GM10266 (cell line): ENCODE results near the gene PTPN14.

Experiments
- DNase-seq: peaks from one replicate; pipeline ENCODE4 v3.0.0; 2012; ENCODE audit errors: extremely low spot score
- CTCF ChIP-seq: IDR thresholded peaks from 2 replicates; pipeline ENCODE4 v1.5.1; 2012; ENCODE audit warnings: mild to moderate bottlenecking, low read depth; ENCODE audit not compliant: control insufficient read depth, insufficient read depth; ENCODE audit errors: missing control alignments

PTPN14 gene

DNA sequence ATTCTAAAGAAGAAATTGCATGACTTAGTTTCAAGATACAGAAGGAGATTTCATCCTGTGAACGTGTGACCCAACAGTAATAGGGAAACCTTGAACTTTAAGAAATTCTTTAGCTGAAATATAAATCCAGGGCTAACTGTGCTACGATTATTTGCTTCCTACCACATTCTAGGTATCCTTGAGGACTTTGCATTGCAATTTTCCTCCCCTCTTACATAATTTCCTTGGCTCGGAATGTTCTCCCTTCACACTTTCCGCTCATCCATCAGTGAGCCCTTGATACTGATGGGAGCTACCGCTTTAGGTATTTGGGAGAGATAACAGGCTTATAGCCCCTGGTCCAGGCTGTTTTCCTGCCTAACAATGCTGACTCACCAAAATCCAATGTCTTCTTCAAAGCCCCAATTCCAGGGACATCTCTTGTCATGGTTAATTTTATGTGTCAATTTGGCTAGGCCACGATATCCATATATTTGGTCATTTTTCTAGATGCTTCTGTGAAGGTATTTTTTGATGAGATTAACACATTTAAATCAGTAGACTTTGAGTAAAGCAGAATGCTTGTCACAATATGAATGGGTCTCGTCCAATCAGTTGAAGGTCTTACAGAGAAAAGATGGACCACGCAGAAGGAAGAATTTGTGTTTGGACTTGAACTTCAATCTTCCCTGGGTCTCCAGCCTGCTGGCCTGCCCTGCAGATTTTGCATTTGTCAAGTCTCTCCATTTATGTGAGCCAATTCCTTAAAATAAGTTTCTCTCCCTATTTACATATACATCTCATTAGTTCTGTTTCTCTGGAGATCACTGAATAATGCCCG is 121.2 kb downstream of the PTPN14 start:
- no peak for DNase-seq
- no peak for TF ChIP-seq CTCF

- DNase-seq, result peak; percentile 32
- TF ChIP-seq CTCF, result no peak
These were observed 123.5 kb downstream of the PTPN14 start for GRCh38 chr1:214427871-214428277.

GRCh38 chr1:214426426-214426812 is 125.0 kb downstream of the PTPN14 start:
- no peak for TF ChIP-seq CTCF
- no peak for DNase-seq

GRCh38 chr1:214425716-214426425 is 125.5 kb downstream of the PTPN14 start:
- no peak for TF ChIP-seq CTCF
- DNase-seq, result no peak

GRCh38 chr1:214425101-214425500 is 126.3 kb downstream of the PTPN14 start:
- DNase-seq, result no peak
- no peak for TF ChIP-seq CTCF

GRCh38 chr1:214423045-214423444 is 128.4 kb downstream of the PTPN14 start:
- DNase-seq, result no peak
- no peak for TF ChIP-seq CTCF

GRCh38 chr1:214422137-214422671 is 129.2 kb downstream of the PTPN14 start:
- no peak for TF ChIP-seq CTCF
- DNase-seq, result no peak
